HepG2 (cell line): ENCODE results near the gene LUC7L2. TPM values are rescaled to one million over a fixed set of nuclear protein-coding genes. Genes with fewer than 3 reads are reported as not detected.
A peak's percentile ranks its signal among the peaks of the same experiment; 100 is the strongest.

ENCODE experiments used
- ATAC-seq: fragments of 200-7000 bp; cut with Tn5 transposase; 3 replicates; pipeline ENCODE4 v1.9.1; 2020; ENCODE audit warnings: mild to moderate bottlenecking, moderate library complexity
- BruUV-seq: library from RNA; stranded (reverse); fragments of 400-500 nt; replicated peaks from 2 replicates; lab custom pipeline; 2021; lab: Mats Ljungman, UMichigan
- CTCF ChIA-PET: fragments of 300-600 bp; formaldehyde crosslinking; extraction: SDS; loops from one replicate; lab custom pipeline; 2021; ENCODE audit warnings: low total read pairs, inconsistent platforms, low intra/inter-chr PET ratio; lab: Yijun Ruan, JAX
- POLR2A ChIA-PET: fragments of 350-600 bp; sonication (Branson Sonifier 250); formaldehyde crosslinking; loops from one replicate; lab custom pipeline; 2020; ENCODE audit warnings: antibody characterized with exemption, inconsistent platforms; lab: Yijun Ruan, JAX
- DNase-seq: peaks from one replicate; pipeline ENCODE4 v3.0.0-alpha.2; 2015; ENCODE audit warnings: low spot score
- FAIRE-seq: peaks from 3 replicates; lab custom pipeline; 2011; peaks lifted over from hg19 to GRCh38; lab: Jason Lieb, UNC
- H2AFZ ChIP-seq: one replicate; pipeline ENCODE4 v1.6.1; 2011; ENCODE audit warnings: low read length, inconsistent platforms
- H3K27ac ChIP-seq: fragments of 300-600 bp; 3 replicates; pipeline ENCODE4 v1.8.0; 2011; ENCODE audit warnings: mixed run types, mild to moderate bottlenecking, mixed read lengths, low read length, inconsistent platforms; ENCODE audit not compliant: insufficient read depth; ENCODE audit errors: extremely low read length
- H3K27me3 ChIP-seq, 2 experiments: fragments of 200-600 bp in 1 of 2; 2 replicates in 1 of 2; 3 replicates in 1 of 2; pipeline versions ENCODE4 v1.6.0 to v1.8.0; 2011; ENCODE audit warnings: low read length in 2 of 2, mild to moderate bottlenecking in 2 of 2, moderate library complexity in 2 of 2, inconsistent platforms in 1 of 2; ENCODE audit not compliant: insufficient read depth in 2 of 2, control insufficient read depth in 1 of 2
- H3K36me3 ChIP-seq, 2 experiments: fragments of 200-600 bp in 1 of 2; replicated peaks in 1 of 2; 2 replicates in 1 of 2; 3 replicates in 1 of 2; pipeline versions ENCODE4 v1.5.1 to v1.8.0; 2011; ENCODE audit warnings: low read length in 2 of 2, inconsistent platforms in 1 of 2; ENCODE audit not compliant: insufficient read depth in 2 of 2, control insufficient read depth in 1 of 2
- H3K4me1 ChIP-seq: 2 replicates; pipeline ENCODE4 v1.5.1; 2012; ENCODE audit warnings: low read length, inconsistent platforms; ENCODE audit not compliant: insufficient read depth
- H3K4me2 ChIP-seq: 2 replicates; pipeline ENCODE4 v1.6.0; 2011; ENCODE audit warnings: low read depth, low read length, inconsistent platforms
- H3K4me3 ChIP-seq, 3 experiments: fragments of 200-600 bp in 1 of 3; sonication (generic), shearing (Covaris generic) in 1 of 3; replicated peaks in 1 of 3; 2 replicates each; pipeline ENCODE4 v1.5.1; 2011 to 2016; ENCODE audit warnings: low read length in 3 of 3, inconsistent platforms in 2 of 3, low read depth in 2 of 3, mild to moderate bottlenecking in 2 of 3, control low read depth in 1 of 3, mixed read lengths in 1 of 3; ENCODE audit not compliant: insufficient read depth in 1 of 3
- H3K79me2 ChIP-seq: one replicate; pipeline ENCODE4 v1.6.1; 2011; ENCODE audit warnings: low read length, inconsistent platforms; ENCODE audit not compliant: insufficient read depth
- H3K9ac ChIP-seq: 2 replicates; pipeline ENCODE4 v1.6.0; 2011; ENCODE audit warnings: mild to moderate bottlenecking, low read depth, low read length, inconsistent platforms; ENCODE audit not compliant: insufficient read depth
- H3K9me3 ChIP-seq: 2 replicates; pipeline ENCODE4 v1.5.1; 2012; ENCODE audit warnings: mild to moderate bottlenecking, low read length
- H4K20me1 ChIP-seq: 2 replicates; pipeline ENCODE4 v1.6.0; 2011; ENCODE audit warnings: inconsistent platforms, mild to moderate bottlenecking, low read length, moderate library complexity; ENCODE audit not compliant: insufficient read depth
- CSRNP1 ChIP-seq: sonication (generic); formaldehyde crosslinking; IDR thresholded peaks from 2 replicates; pipeline ENCODE4 v1.8.1; 2023; ENCODE audit warnings: mild to moderate bottlenecking, missing genetic modification reagents
- ELF1 ChIP-seq: sonication (generic); formaldehyde crosslinking; IDR thresholded peaks from 2 replicates; pipeline ENCODE4 v1.4.0; 2020; ENCODE audit warnings: missing genetic modification reagents
- MAFF ChIP-seq: IDR thresholded peaks from 2 replicates; pipeline ENCODE4 v1.6.1; 2011; ENCODE audit warnings: low read depth, low read length, improper control_type of control experiment
- MAFK ChIP-seq, 2 experiments: IDR thresholded peaks in 1 of 2; conservative IDR thresholded peaks in 1 of 2; 2 replicates each; pipeline ENCODE4 v1.6.1; 2011; ENCODE audit warnings: improper control_type of control experiment in 2 of 2, low read length in 2 of 2
- ZBTB2 ChIP-seq: sonication (generic); formaldehyde crosslinking; IDR thresholded peaks from 2 replicates; pipeline ENCODE4 v1.8.0; 2022; ENCODE audit warnings: low read depth, missing genetic modification reagents
- ZBTB39 ChIP-seq: sonication (generic); formaldehyde crosslinking; IDR thresholded peaks from 2 replicates; pipeline ENCODE4 v1.5.0; 2020; ENCODE audit warnings: missing genetic modification reagents
- ZIK1 ChIP-seq: sonication (generic); formaldehyde crosslinking; IDR thresholded peaks from 2 replicates; pipeline ENCODE4 v1.5.0; 2020; ENCODE audit warnings: mild to moderate bottlenecking, low read depth, missing genetic modification reagents, borderline replicate concordance
- WGBS: methylation state at CpG from one replicate; pipeline ENCODE4 v1.1.6; 2017; ENCODE audit warnings: low lambda C conversion rate; 5-methylcytosine and 5-hydroxymethylcytosine counted together
- in situ Hi-C: cut with HindIII; loops from 2 replicates; pipeline ENCODE4 v1.10.0; 2017; ENCODE audit warnings: low pct_unique_long_range_greater_than_20kb; ENCODE audit not compliant: extremely low pct_ligation_motif_present
- intact Hi-C: fragments of 100-400 bp; cut with micrococcal nuclease; formaldehyde crosslinking; loops from one replicate; pipeline ENCODE4 v1.10.0; 2022; ENCODE audit not compliant: unreplicated experiment
- polyA plus RNA-seq, 8 experiments: library from polyadenylated mRNA; depleted of rRNA in 3 of 8; stranded (reverse) in 7 of 8; unstranded in 1 of 8; fragments of >200 nt; fragmentation: Illumina TruSeq in 4 of 8; extraction: Trizol in 4 of 8; gene quantifications; 2 replicates each; pipeline versions ENCODE4 v1.2.1 to v1.2.3, GENCODE V29; 2011 to 2016; ENCODE audit warnings: low read depth in 4 of 8, missing spikeins in 1 of 8, mixed read lengths in 1 of 8; ENCODE audit not compliant: insufficient read depth in 1 of 8
- total RNA-seq, 5 experiments: library from RNA; depleted of rRNA; stranded (reverse); fragments of >200 nt; fragmentation: Illumina TruSeq; extraction: Trizol; gene quantifications; 2 replicates each; pipeline ENCODE4 v1.2.3, GENCODE V29; 2016; ENCODE audit warnings: low read depth in 1 of 5

LUC7L2 gene
- total and polyA plus RNA-seq, 2 of the 13 experiments (the other 11 are each of a cell fraction or from before 2014, with no cell fraction given): 17.9 to 50.7 TPM

GRCh38 chr7:139430443-139430842 lies 70.7 kb downstream of the LUC7L2 start (continued):
- TF ChIP-seq CSRNP1: no peak
- no peak for TF ChIP-seq ELF1 (CRISPR knock-in tag)
- no peak for TF ChIP-seq ZIK1 (CRISPR knock-in tag)
- no peak for TF ChIP-seq ZBTB39 (CRISPR knock-in tag)

GRCh38 chr7:139431010-139431409 lies 71.3 kb downstream of the LUC7L2 start:
- BruUV-seq: no TSS peak
- TF ChIP-seq MAFF (peak; percentile 50; the same call in 1 of the 2 replicates), MAFK (conservative IDR thresholded peaks at IDR 0.05 in 1 of 2, IDR thresholded peaks at IDR 0.05 in 1 of 2; ENCODE audit: low read length in 2 of 2) (peak; percentile 27 to 70; a peak in 2 of 4 replicates), ZBTB2 (CRISPR knock-in tag) (no peak)
- H4K20me1 ChIP-seq: no peaks in the 10 kb centered on the region
- no peak overlapping the region for H2AFZ ChIP-seq
- 94% methylated on average over 2 of the region's 2 CpGs for WGBS
- no peak for FAIRE-seq
- no peak overlapping the region for H3K4me2 ChIP-seq
- POLR2A ChIA-PET: no interaction called here
- no peaks in the 10 kb centered on the region for H3K79me2 ChIP-seq
- no peaks in the 10 kb centered on the region for H3K9me3 ChIP-seq
- no peaks in the 10 kb centered on the region for H3K27me3 ChIP-seq
- no peak overlapping the region for H3K4me3 ChIP-seq
- no peak overlapping the region for H3K27ac ChIP-seq
- CTCF ChIA-PET: no interaction called here
- in situ Hi-C loops: no loop called here
- H3K9ac ChIP-seq: no peak overlapping the region
- ATAC-seq: no peak
- intact Hi-C loops: no loop called here
- 0 out of 5 replicates have a peak, but pooled peaks cover 3 to 4% of the 10 kb centered on the region in 2 experiments for H3K36me3 ChIP-seq
- no peak for DNase-seq
- H3K4me1 ChIP-seq: no peaks in the 10 kb centered on the region
